Inflammatory macrophage treated with lipopolysaccharide for 4 hours (primary cell): ENCODE data around the gene ZNF407.
A peak's percentile ranks its signal among the peaks of the same experiment; 100 is the strongest.
"Not testable (repeated sequence)": the region's sequence is repeated elsewhere in the genome, so short reads cannot be mapped to it uniquely, and the experiment has no call there.

Experiments used
- DNase-seq: peaks from one replicate; pipeline ENCODE4 v3.0.0-alpha.2; 2020

Gene ZNF407

GRCh38 chr18:74597662-74598349 is at the start of gene ZNF407:
ZNF407 (plus strand) TSS chr18:74597870; CDS start chr18:74631020, 33,150 bp downstream.
- DNase-seq, result peak; percentile 88

- DNase-seq, result no peak
These were observed 48.0 kb upstream of the ZNF407 start for GRCh38 chr18:74549591-74550104.

GRCh38 chr18:74550886-74551285 is 46.8 kb upstream of the ZNF407 start:
- no peak for DNase-seq

GRCh38 chr18:74551452-74551851 is 46.2 kb upstream of the ZNF407 start:
- DNase-seq, result no peak

GRCh38 chr18:74551936-74552555 is 45.6 kb upstream of the ZNF407 start:
- DNase-seq, result peak; percentile 82

GRCh38 chr18:74556126-74556525 is 41.5 kb upstream of the ZNF407 start:
- no peak for DNase-seq

GRCh38 chr18:74558096-74558495 is 39.6 kb upstream of the ZNF407 start:
- no peak for DNase-seq

GRCh38 chr18:74562131-74562730 is 35.4 kb upstream of the ZNF407 start:
- no peak for DNase-seq

GRCh38 chr18:74562775-74563174 is 34.9 kb upstream of the ZNF407 start:
- no peak for DNase-seq

- DNase-seq, result no peak
These were observed 33.7 kb upstream of the ZNF407 start for GRCh38 chr18:74563999-74564398.

- not testable (repeated sequence) for DNase-seq
These were observed 32.5 kb upstream of the ZNF407 start for GRCh38 chr18:74565164-74565563.

GRCh38 chr18:74565993-74566392 is 31.7 kb upstream of the ZNF407 start:
- DNase-seq, result not testable (repeated sequence)

GRCh38 chr18:74567822-74568221 is 29.8 kb upstream of the ZNF407 start:
- DNase-seq, result peak; percentile 72

- DNase-seq, result no peak
These were observed 28.3 kb upstream of the ZNF407 start for GRCh38 chr18:74569401-74569800.

- no peak for DNase-seq
These were observed 27.4 kb upstream of the ZNF407 start for GRCh38 chr18:74570266-74570665.

GRCh38 chr18:74571895-74572680 is 25.6 kb upstream of the ZNF407 start:
- no peak for DNase-seq

- DNase-seq, result no peak
These were observed 24.6 kb upstream of the ZNF407 start for GRCh38 chr18:74573053-74573452.

GRCh38 chr18:74574916-74575315 is 22.8 kb upstream of the ZNF407 start:
- DNase-seq, result no peak

GRCh38 chr18:74577019-74577418 is 20.7 kb upstream of the ZNF407 start:
- no peak for DNase-seq

GRCh38 chr18:74579496-74580065 is 18.1 kb upstream of the ZNF407 start:
- DNase-seq, result no peak

GRCh38 chr18:74582642-74583041 is 15.0 kb upstream of the ZNF407 start:
- peak; percentile 35 for DNase-seq

- no peak for DNase-seq
These were observed 10.2 kb upstream of the ZNF407 start for GRCh38 chr18:74587441-74587840.

- DNase-seq, result peak; percentile 92
These were observed 8.6 kb upstream of the ZNF407 start for GRCh38 chr18:74589021-74589420.
